ENCODE results near the gene LMBRD2.
"Not testable (repeated sequence)": the region's sequence is repeated elsewhere in the genome, so short reads cannot be mapped to it uniquely, and the experiment has no call there.

The LMBRD2 gene

GRCh38 chr5:36151434-36152323 lies at the start of gene LMBRD2, which contains the start of gene SKP2:
Gene LMBRD2, minus strand, starts transcription at chr5:36151887. Its CDS starts 8,538 bp downstream, at chr5:36143349.
Gene SKP2, plus strand, starts transcription at chr5:36152111. Its CDS starts 152 bp downstream, at chr5:36152263.
- peak; percentile 97 for DNase-seq

- DNase-seq: no peak
Measured at GRCh38 chr5:36200513-36200912, 48.8 kb upstream of the LMBRD2 start.

- no peak for DNase-seq
Measured at GRCh38 chr5:36199620-36200019, 47.9 kb upstream of the LMBRD2 start.

GRCh38 chr5:36198783-36199182 lies 47.1 kb upstream of the LMBRD2 start:
- not testable (repeated sequence) for DNase-seq

GRCh38 chr5:36198281-36198680 lies 46.6 kb upstream of the LMBRD2 start:
- no peak for DNase-seq

GRCh38 chr5:36193746-36194145 lies 42.1 kb upstream of the LMBRD2 start:
- no peak for DNase-seq

GRCh38 chr5:36184408-36184807 lies 32.7 kb upstream of the LMBRD2 start:
- not testable (repeated sequence) for DNase-seq

- DNase-seq: no peak
Measured at GRCh38 chr5:36181774-36182173, 30.1 kb upstream of the LMBRD2 start.

- DNase-seq: no peak
Measured at GRCh38 chr5:36180556-36181350, 29.1 kb upstream of the LMBRD2 start.

- DNase-seq: no peak
Measured at GRCh38 chr5:36179950-36180349, 28.3 kb upstream of the LMBRD2 start.

GRCh38 chr5:36178524-36178890 lies 26.8 kb upstream of the LMBRD2 start:
- no peak for DNase-seq

GRCh38 chr5:36177715-36178523 lies 26.2 kb upstream of the LMBRD2 start:
- peak; percentile 53 for DNase-seq

GRCh38 chr5:36177154-36177553 lies 25.5 kb upstream of the LMBRD2 start:
- DNase-seq: no peak

GRCh38 chr5:36175043-36175442 lies 23.4 kb upstream of the LMBRD2 start:
- no peak for DNase-seq

GRCh38 chr5:36174119-36174518 lies 22.4 kb upstream of the LMBRD2 start:
- DNase-seq: no peak

- DNase-seq: no peak
Measured at GRCh38 chr5:36173426-36173825, 21.7 kb upstream of the LMBRD2 start.

GRCh38 chr5:36172599-36172998 lies 20.9 kb upstream of the LMBRD2 start:
- no peak for DNase-seq

- DNase-seq: no peak
Measured at GRCh38 chr5:36170832-36171424, 19.2 kb upstream of the LMBRD2 start.

- DNase-seq: no peak
Measured at GRCh38 chr5:36168737-36169136, 17.1 kb upstream of the LMBRD2 start.

- no peak for DNase-seq
Measured at GRCh38 chr5:36164461-36164860, 12.8 kb upstream of the LMBRD2 start.

GRCh38 chr5:36162810-36163486 lies 11.3 kb upstream of the LMBRD2 start:
- no peak for DNase-seq

- DNase-seq: no peak
Measured at GRCh38 chr5:36161361-36161760, 9.7 kb upstream of the LMBRD2 start.

Data from OCI-M1 (cell line).